Mucosa of descending colon (tissue), 3 donors: ENCODE data around the gene PTPRN2. TPM values are rescaled to one million over a fixed set of nuclear protein-coding genes. Genes with fewer than 3 reads are reported as not detected.

Experiments
- ATAC-seq: fragments of 200-7000 bp; cut with Tn5 transposase; one replicate; pipeline ENCODE4 v1.9.1; 2020; ENCODE audit warnings: mild to moderate bottlenecking, moderate library complexity
- DNase-seq, 3 donors: peaks; one replicate each; pipeline ENCODE4 v3.0.0-alpha.2; 2020
- H3K36me3 ChIP-seq: fragments of 200-600 bp; one replicate; pipeline ENCODE4 v1.8.0; 2021; ENCODE audit warnings: low read depth, mild to moderate bottlenecking
- H3K4me1 ChIP-seq: fragments of 200-600 bp; one replicate; pipeline ENCODE4 v1.8.0; 2021; ENCODE audit warnings: low read depth, mild to moderate bottlenecking
- H3K4me3 ChIP-seq: fragments of 200-600 bp; one replicate; pipeline ENCODE4 v1.8.0; 2021; ENCODE audit warnings: mild to moderate bottlenecking
- H3K9me3 ChIP-seq: fragments of 200-600 bp; one replicate; pipeline ENCODE4 v1.8.0; 2021; ENCODE audit warnings: mild to moderate bottlenecking
- CTCF ChIP-seq: fragments of 200-600 bp; IDR thresholded peaks from one replicate; pipeline ENCODE4 v1.8.0; 2022; ENCODE audit warnings: antibody characterized with exemption, mild to moderate bottlenecking
- intact Hi-C, 2 donors: fragments of 100-400 bp; cut with DNase I in 1 of 2; cut with micrococcal nuclease in 1 of 2; formaldehyde crosslinking; loops; one replicate each; pipeline versions ENCODE4 v1.11.0 to v1.11.1; 2022; cut with DNase I, micrococcal nuclease
- total RNA-seq, 3 donors: library from RNA; stranded (reverse); fragmentation: NEBNext Ultra II Directional in 2 of 3; extraction: Animal tissue kit (Norgen Biotek cat#: 25700) in 2 of 3; gene quantifications; one replicate each; pipeline versions ENCODE4 v1.2.1 to v1.2.4, GENCODE V29; 2021 to 2023
- donor health status: DM: no; HTN: no; CAD: no; lungs with moderate emphysema.
- donor health status: DM: no; HTN: no; CAD: no.
- donor health status: DM: no; HTN: yes; CAD: no.

The PTPRN2 gene
- total RNA-seq, 3 donors from 2014 or later = 12.5 to 28.0 (median 26.2) TPM

- DNase-seq (no peak), ATAC-seq (no peak)
- Histone ChIP-seq H3K9me3 (no peaks in the 10 kb centered on the region), H3K4me3 (no peak overlapping the region), H3K36me3 (no peaks in the 10 kb centered on the region), H3K4me1 (no peaks in the 10 kb centered on the region)
- intact Hi-C loops = no loop called here
- no peak for TF ChIP-seq CTCF
These were observed 139.1 kb downstream of the PTPRN2 start for GRCh38 chr7:158448430-158449100.

DNA sequence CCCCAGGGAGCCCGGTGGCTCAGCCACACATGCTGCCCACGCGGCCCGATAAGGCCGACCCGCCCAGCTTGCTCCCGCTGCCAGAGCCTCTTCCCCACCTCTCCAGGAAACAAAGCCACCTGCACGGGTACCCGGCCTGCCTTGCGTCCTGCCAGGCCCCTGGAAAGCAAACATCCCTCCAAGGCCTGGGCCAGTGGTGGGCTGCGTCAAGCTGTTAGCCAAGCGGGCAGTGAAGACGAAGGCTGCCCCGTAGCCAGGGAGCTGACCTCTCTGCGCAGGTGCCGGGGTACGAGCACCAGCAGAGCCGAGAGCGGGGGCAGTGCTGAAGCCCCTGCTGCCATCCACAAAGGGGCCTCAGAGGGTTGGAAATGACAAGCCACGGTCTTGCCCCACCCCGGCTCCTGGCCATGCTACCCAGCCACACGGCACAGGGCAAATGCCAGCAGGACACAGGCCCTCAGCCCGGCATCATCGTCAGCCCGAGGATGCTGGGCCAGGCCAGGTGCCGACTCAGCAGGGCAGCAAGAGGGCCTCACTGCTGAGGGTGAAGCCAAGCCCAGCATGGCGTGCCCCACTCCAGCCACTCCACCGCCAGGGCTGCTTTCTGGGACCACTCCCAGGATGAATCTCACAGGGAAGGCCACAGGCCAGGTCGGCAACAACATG, 140.0 kb downstream of the PTPRN2 start:
- intact Hi-C loops = no loop called here
- no peak for ATAC-seq
- H3K9me3 ChIP-seq = no peaks in the 10 kb centered on the region
- H3K4me3 ChIP-seq = no peak overlapping the region
- no peak for TF ChIP-seq CTCF
- H3K4me1 ChIP-seq = no peaks in the 10 kb centered on the region
- no peaks in the 10 kb centered on the region for H3K36me3 ChIP-seq
- DNase-seq = no peak

GRCh38 chr7:158447151-158447505, 140.5 kb downstream of the PTPRN2 start:
- H3K36me3 ChIP-seq = no peaks in the 10 kb centered on the region
- intact Hi-C loops = no loop called here
- ATAC-seq (no peak), DNase-seq (no peak)
- H3K9me3 ChIP-seq = no peaks in the 10 kb centered on the region
- no peak for TF ChIP-seq CTCF
- no peak overlapping the region for H3K4me3 ChIP-seq
- no peaks in the 10 kb centered on the region for H3K4me1 ChIP-seq

GRCh38 chr7:158446706-158447105, 140.9 kb downstream of the PTPRN2 start:
- H3K4me3 ChIP-seq = no peak overlapping the region
- ATAC-seq (no peak), DNase-seq (no peak)
- TF ChIP-seq CTCF = no peak
- H3K4me1 ChIP-seq = no peaks in the 10 kb centered on the region
- intact Hi-C loops = no loop called here
- no peaks in the 10 kb centered on the region for H3K36me3 ChIP-seq
- no peaks in the 10 kb centered on the region for H3K9me3 ChIP-seq

GRCh38 chr7:158446281-158446680, 141.3 kb downstream of the PTPRN2 start:
- intact Hi-C loops = no loop called here
- Histone ChIP-seq H3K4me1 (no peaks in the 10 kb centered on the region), H3K36me3 (no peaks in the 10 kb centered on the region), H3K4me3 (no peak overlapping the region), H3K9me3 (no peaks in the 10 kb centered on the region)
- no peak for TF ChIP-seq CTCF
- DNase-seq = no peak
- ATAC-seq = no peak
